GM18861 (cell line): ENCODE measurements around the gene ENO4.

Source experiments
- ATAC-seq: cut with Tn5 transposase; IDR thresholded peaks from one replicate; pipeline ENCODE4 v1.9.1; 2021; ENCODE audit not compliant: unreplicated experiment

The ENO4 gene

GRCh38 chr10:116913695-116914094, 64.4 kb downstream of the ENO4 start:
- ATAC-seq = no peak

GRCh38 chr10:116915340-116915739, 66.0 kb downstream of the ENO4 start:
- ATAC-seq = no peak

- no peak for ATAC-seq
Observed at GRCh38 chr10:116917481-116917880, 68.2 kb downstream of the ENO4 start.

- no peak for ATAC-seq
Observed at GRCh38 chr10:116918583-116918982, 69.3 kb downstream of the ENO4 start.

GRCh38 chr10:116919164-116919563, 69.9 kb downstream of the ENO4 start:
- ATAC-seq = no peak

GRCh38 chr10:116919706-116920105, 70.4 kb downstream of the ENO4 start:
- no peak for ATAC-seq

- ATAC-seq = no peak
Observed at GRCh38 chr10:116925056-116925455, 75.8 kb downstream of the ENO4 start.

GRCh38 chr10:116926426-116926825, 77.1 kb downstream of the ENO4 start:
- ATAC-seq = no peak

GRCh38 chr10:116931806-116932205, 82.5 kb downstream of the ENO4 start:
- ATAC-seq = no peak
